ENCODE data around the gene TOPAZ1. TPM values are rescaled to one million over a fixed set of nuclear protein-coding genes. Genes with fewer than 3 reads are reported as not detected.
"Not testable (repeated sequence)": the region's sequence is repeated elsewhere in the genome, so short reads cannot be mapped to it uniquely, and the experiment has no call there.

TOPAZ1 gene
- total RNA-seq, 4 donors from 2014 or later, result not detected

DNA sequence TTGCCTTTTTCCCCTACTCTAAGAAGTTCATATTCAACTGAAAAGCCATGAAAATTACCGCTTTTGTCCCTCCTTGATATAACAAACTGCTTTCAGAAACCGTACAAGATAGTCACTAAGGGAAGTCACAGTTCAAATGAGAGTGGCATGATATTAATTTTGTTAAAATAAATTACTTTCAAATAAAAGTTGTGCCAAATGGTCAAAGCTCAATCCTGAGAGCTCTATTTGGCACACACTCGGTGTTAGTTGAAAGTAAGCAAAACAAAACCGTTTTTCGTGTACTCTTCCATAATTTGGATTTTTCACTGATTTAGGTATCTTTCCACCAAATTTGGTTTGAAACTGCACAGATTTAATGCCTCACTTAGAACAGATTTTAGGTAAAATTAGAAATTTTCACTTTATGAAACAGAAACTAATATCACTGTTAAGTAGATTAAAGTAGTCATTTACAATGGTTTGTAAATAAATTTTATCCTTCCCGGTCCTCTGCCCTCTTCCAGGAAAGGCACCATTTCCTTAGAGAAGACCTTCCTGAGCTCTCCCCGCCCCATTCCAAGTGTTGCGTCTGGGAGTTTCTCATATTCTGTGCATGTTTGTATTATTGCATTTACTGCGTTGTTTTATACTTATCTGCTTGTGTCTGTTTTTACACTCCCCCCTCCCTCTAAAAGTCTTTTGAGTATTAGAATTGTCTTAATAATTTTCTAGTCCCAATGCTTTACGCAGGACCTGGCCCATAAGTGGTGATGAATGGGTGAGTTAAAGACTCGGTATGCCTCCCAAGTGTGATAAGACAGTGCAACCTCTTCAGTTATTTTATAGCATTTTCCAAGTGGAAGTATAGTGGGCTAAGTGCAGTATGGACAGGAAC lies 97.7 kb downstream of the TOPAZ1 start:
- H3K36me3 ChIP-seq, result no peaks in the 10 kb centered on the region
- H3K4me3 ChIP-seq, result peak overlapping the region; percentile 66
- H3K27me3 ChIP-seq, result no peaks in the 10 kb centered on the region
- peaks cover 24% of the 10 kb centered on the region for H3K4me1 ChIP-seq
- 26% methylated on average over 11 of the region's 11 CpGs for WGBS
- peak overlapping the region; percentile 88 for H3K27ac ChIP-seq
- H3K9me3 ChIP-seq, result no peaks in the 10 kb centered on the region
- no peak for DNase-seq (ENCODE audit: low spot score in 2 of 2)
- TF ChIP-seq, protein P1, sequence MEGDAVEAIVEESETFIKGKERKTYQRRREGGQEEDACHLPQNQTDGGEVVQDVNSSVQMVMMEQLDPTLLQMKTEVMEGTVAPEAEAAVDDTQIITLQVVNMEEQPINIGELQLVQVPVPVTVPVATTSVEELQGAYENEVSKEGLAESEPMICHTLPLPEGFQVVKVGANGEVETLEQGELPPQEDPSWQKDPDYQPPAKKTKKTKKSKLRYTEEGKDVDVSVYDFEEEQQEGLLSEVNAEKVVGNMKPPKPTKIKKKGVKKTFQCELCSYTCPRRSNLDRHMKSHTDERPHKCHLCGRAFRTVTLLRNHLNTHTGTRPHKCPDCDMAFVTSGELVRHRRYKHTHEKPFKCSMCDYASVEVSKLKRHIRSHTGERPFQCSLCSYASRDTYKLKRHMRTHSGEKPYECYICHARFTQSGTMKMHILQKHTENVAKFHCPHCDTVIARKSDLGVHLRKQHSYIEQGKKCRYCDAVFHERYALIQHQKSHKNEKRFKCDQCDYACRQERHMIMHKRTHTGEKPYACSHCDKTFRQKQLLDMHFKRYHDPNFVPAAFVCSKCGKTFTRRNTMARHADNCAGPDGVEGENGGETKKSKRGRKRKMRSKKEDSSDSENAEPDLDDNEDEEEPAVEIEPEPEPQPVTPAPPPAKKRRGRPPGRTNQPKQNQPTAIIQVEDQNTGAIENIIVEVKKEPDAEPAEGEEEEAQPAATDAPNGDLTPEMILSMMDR (IDR thresholded peaks at IDR 0.05), result no peak
- TF ChIP-seq EP300 (IDR thresholded peaks at IDR 0.05), result no peak
- no peak for TF ChIP-seq POLR2A (IDR thresholded peaks at IDR 0.05)
- TF ChIP-seq POLR2AphosphoS5 (IDR thresholded peaks at IDR 0.05), result no peak

DNA sequence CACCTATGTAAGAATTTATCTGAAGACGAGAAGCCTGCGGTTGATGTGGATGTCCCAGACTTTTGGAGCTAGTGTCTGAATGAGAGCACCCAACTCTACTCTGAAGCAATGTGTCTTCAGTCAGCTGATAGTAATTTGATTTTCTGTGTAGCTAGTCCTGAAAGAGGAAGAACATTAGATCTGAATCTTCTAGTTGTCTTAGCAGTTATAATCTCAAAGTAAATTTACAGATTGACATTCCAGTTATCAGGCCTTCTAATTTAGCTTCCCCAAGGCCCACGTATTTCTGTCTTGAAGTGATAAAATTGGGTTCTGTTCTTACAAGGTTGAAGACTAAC lies 98.3 kb downstream of the TOPAZ1 start:
- TF ChIP-seq, protein P1 (IDR thresholded peaks at IDR 0.05), result no peak
- TF ChIP-seq EP300 (IDR thresholded peaks at IDR 0.05), result no peak

DNA sequence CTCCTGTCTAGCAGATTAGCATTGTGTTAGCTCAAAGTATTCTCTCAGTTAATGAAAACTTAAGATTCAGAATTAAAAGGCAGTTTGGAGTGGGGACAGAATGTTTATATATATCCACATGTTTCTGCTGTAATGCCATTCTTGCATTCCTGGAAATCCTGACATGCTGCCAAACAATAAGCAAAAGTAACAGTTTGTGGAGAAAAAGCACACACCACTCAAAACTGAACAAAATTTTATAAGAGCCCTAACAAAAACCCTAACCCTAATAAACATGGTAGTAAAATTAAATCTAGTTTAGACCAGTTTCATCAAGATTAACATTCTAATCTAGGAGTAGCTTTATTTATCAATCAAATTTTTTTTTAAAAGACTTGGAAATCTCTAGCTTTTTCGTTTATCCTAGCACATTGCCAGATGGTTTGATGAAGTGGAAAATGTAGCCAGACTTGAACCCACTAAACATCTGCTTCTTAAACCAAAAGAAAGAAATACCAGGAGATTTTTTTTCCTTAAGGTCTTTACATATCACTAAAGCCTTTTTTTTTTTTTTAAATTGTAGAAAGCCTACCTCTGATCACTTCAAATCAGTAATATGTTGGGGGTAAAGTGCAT lies 100.6 kb downstream of the TOPAZ1 start:
- H3K27me3 ChIP-seq, result no peaks in the 10 kb centered on the region
- no peak overlapping the region for H3K27ac ChIP-seq
- no peak for TF ChIP-seq EP300 (IDR thresholded peaks at IDR 0.05)
- TF ChIP-seq, protein P1 (IDR thresholded peaks at IDR 0.05), result no peak
- TF ChIP-seq POLR2AphosphoS5 (IDR thresholded peaks at IDR 0.05), result no peak
- TF ChIP-seq POLR2A (IDR thresholded peaks at IDR 0.05), result no peak
- no peak overlapping the region for H3K4me3 ChIP-seq
- H3K9me3 ChIP-seq, result no peaks in the 10 kb centered on the region
- DNase-seq (ENCODE audit: low spot score in 2 of 2), result no peak
- no peaks in the 10 kb centered on the region for H3K36me3 ChIP-seq
- WGBS, result 30% methylated on average over 1 of the region's 1 CpG
- H3K4me1 ChIP-seq, result peaks cover 31% of the 10 kb centered on the region

More for the DNA sequence above, 98.3 kb downstream of the TOPAZ1 start:
- H3K9me3 ChIP-seq, result no peaks in the 10 kb centered on the region
- no peak for DNase-seq (ENCODE audit: low spot score in 2 of 2)
- peaks cover 24% of the 10 kb centered on the region for H3K4me1 ChIP-seq
- no peaks in the 10 kb centered on the region for H3K36me3 ChIP-seq
- H3K27me3 ChIP-seq, result no peaks in the 10 kb centered on the region
- WGBS, result 84% methylated on average over 3 of the region's 3 CpGs
- H3K27ac ChIP-seq, result no peak overlapping the region
- no peak overlapping the region for H3K4me3 ChIP-seq

DNA sequence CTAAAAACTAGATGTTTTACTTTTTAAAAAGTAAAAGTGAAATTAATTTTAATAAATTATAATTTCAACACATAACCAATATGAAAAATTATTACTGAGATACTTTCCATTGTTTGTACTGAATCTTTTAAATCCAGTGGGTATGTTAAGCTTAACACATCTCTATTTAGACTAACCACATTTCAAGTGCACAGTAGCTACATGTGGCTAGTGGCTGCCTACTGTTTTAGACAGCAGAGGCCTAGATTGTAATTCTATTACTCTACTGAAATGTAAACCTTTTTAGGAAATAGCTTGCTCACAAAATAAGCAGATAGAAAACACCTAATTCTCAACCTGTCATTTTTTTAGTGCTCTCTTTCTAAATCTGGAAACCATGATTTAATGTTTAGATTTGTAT lies 101.7 kb downstream of the TOPAZ1 start:
- no peak for TF ChIP-seq POLR2AphosphoS5 (IDR thresholded peaks at IDR 0.05)
- TF ChIP-seq, protein P1 (IDR thresholded peaks at IDR 0.05), result no peak
- no peak for TF ChIP-seq POLR2A (IDR thresholded peaks at IDR 0.05)
- no peak for TF ChIP-seq EP300 (IDR thresholded peaks at IDR 0.05)
- Histone ChIP-seq H3K27me3 (no peaks in the 10 kb centered on the region), H3K4me1 (peaks cover 25% of the 10 kb centered on the region), H3K4me3 (no peak overlapping the region), H3K27ac (no peak overlapping the region), H3K36me3 (no peaks in the 10 kb centered on the region), H3K9me3 (no peaks in the 10 kb centered on the region)
- DNase-seq (ENCODE audit: low spot score in 2 of 2), result no peak

GRCh38 chr3:44346590-44346989 lies 104.9 kb downstream of the TOPAZ1 start:
- H3K4me1 ChIP-seq; H3K9me3 ChIP-seq; H3K4me3 ChIP-seq; H3K27me3 ChIP-seq; H3K36me3 ChIP-seq; H3K27ac ChIP-seq; DNase-seq (ENCODE audit: low spot score in 2 of 2): not testable (repeated sequence)
- WGBS, result 86% methylated on average over 6 of the region's 6 CpGs

Measured in suprapubic skin (tissue), 4 donors.